HFFc6 (cell line): Measurements from ENCODE around the gene CAMSAP3. TPM values are rescaled to one million over a fixed set of nuclear protein-coding genes. Genes with fewer than 3 reads are reported as not detected.

ENCODE experiments used
- DNase-seq: peaks from one replicate; pipeline ENCODE4 v3.0.0-alpha.2; 2018
- H3K27ac Mint-ChIP-seq: 2 replicates; pipeline ENCODE4 v1.8.0; 2020; ENCODE audit warnings: mild to moderate bottlenecking, mixed read lengths
- H3K27me3 Mint-ChIP-seq: 2 replicates; pipeline ENCODE4 v1.8.0; 2021; ENCODE audit warnings: mild to moderate bottlenecking, moderate library complexity, mixed read lengths; ENCODE audit not compliant: insufficient read depth
- H3K36me3 Mint-ChIP-seq: 2 replicates; pipeline ENCODE4 v1.8.0; 2021; ENCODE audit warnings: low read depth, mixed read lengths
- H3K4me1 Mint-ChIP-seq: 2 replicates; pipeline ENCODE4 v1.8.0; 2020; ENCODE audit warnings: low read depth, mixed read lengths
- H3K4me3 Mint-ChIP-seq: 2 replicates; pipeline ENCODE4 v1.8.0; 2020; ENCODE audit warnings: mild to moderate bottlenecking, moderate library complexity, mixed read lengths
- H3K9me3 Mint-ChIP-seq: 2 replicates; pipeline ENCODE4 v1.8.0; 2020; ENCODE audit warnings: mild to moderate bottlenecking, mixed read lengths
- total RNA-seq, 6 experiments: library from RNA; stranded (reverse); fragmentation: NEBNext Ultra II Directional; extraction: Animal tissue kit (Norgen Biotek cat#: 25700); gene quantifications; 2 replicates in 1 of 6; 3 replicates in 5 of 6; pipeline ENCODE4 v1.2.3, GENCODE V29; 2021
- TF ChIP-seq, protein P1 (sequence below): fragments of 200-600 bp; sonication (generic); IDR thresholded peaks from 2 replicates; pipeline ENCODE4 v1.5.0; 2021; ENCODE audit warnings: antibody characterized with exemption, mild to moderate bottlenecking

The CAMSAP3 gene
- total RNA-seq, 6 experiments from 2014 or later, result not detected

DNA sequence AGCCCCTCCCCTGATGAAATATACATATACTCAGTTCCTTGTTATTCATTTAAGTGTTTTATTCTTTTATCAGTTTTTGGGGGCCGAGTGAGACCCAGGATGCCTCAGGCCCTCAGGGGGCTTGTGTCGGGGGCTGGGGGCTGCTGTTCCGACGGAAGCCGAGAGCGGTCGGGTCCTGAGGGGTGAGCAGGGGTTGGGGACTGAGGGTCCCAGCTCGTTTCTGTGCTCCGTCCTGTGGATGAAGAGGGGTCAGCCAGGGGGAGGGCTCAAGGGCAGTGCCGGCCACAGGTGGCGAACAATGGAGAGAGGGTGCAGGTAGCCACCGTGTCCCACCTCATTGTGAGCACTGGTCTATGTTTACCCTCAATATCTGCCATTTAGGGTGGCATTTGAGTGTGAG, 35.9 kb downstream of the CAMSAP3 start:
- no peak overlapping the region for H3K27ac Mint-ChIP-seq
- TF ChIP-seq, protein P1, sequence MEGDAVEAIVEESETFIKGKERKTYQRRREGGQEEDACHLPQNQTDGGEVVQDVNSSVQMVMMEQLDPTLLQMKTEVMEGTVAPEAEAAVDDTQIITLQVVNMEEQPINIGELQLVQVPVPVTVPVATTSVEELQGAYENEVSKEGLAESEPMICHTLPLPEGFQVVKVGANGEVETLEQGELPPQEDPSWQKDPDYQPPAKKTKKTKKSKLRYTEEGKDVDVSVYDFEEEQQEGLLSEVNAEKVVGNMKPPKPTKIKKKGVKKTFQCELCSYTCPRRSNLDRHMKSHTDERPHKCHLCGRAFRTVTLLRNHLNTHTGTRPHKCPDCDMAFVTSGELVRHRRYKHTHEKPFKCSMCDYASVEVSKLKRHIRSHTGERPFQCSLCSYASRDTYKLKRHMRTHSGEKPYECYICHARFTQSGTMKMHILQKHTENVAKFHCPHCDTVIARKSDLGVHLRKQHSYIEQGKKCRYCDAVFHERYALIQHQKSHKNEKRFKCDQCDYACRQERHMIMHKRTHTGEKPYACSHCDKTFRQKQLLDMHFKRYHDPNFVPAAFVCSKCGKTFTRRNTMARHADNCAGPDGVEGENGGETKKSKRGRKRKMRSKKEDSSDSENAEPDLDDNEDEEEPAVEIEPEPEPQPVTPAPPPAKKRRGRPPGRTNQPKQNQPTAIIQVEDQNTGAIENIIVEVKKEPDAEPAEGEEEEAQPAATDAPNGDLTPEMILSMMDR, result no peak

DNA sequence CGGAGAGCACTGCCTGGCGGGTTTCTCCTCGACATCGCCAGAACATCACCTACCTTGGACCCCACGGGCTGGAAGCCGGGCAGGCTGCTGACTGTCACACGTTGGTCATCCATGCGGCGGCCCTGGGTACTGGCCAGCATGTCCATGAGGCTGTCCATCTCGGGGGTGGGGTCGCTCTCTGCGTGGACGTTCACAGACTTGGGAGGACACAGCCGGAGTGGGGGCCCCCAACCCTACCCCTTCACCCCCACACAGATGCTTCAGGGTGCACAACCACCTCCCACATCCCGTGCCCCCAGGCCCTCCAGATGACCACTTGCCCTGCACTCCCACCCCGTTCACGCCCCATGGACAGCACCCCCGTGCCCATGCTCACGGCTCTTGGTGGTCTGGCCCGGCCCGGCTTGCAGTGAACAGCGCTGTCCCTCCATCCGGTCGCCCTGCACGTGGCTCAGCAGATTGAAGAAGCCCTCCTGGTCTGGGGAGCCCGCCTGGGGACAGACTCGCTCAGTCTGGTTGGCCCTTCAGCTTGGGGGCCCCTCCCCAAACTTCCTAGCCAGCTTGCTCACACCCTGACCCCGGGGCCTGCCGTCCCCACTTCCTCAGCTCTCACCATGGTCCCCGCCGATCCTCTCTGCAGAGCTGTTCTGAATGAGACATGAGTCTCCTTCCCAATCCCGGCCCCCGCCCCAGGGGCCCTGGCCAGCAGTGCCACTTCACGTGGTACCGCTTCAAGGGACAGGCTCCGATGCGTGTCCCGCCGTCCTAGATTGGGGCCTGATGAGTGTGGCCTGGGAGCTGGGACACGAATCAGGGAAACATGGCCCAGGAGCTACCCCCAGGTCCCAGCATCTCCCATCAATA, 36.9 kb downstream of the CAMSAP3 start:
- Mint-ChIP-seq H3K4me3 (no peak overlapping the region), H3K9me3 (no peaks in the 10 kb centered on the region), H3K4me1 (peaks cover 26% of the 10 kb centered on the region), H3K27me3 (no peaks in the 10 kb centered on the region; the same call in none of the 2 replicates), H3K36me3 (peaks cover 5% of the 10 kb centered on the region; the same call in 1 of the 2 replicates), H3K27ac (no peak overlapping the region)
- DNase-seq, result no peak
- TF ChIP-seq, protein P1, result no peak

More for the DNA sequence above, 35.9 kb downstream of the CAMSAP3 start:
- no peak for DNase-seq
- H3K27me3 Mint-ChIP-seq, result no peaks in the 10 kb centered on the region; the same call in none of the 2 replicates
- H3K4me1 Mint-ChIP-seq, result peaks cover 26% of the 10 kb centered on the region
- no peak overlapping the region for H3K4me3 Mint-ChIP-seq
- peaks cover 10% of the 10 kb centered on the region for H3K36me3 Mint-ChIP-seq
- no peaks in the 10 kb centered on the region for H3K9me3 Mint-ChIP-seq

DNA sequence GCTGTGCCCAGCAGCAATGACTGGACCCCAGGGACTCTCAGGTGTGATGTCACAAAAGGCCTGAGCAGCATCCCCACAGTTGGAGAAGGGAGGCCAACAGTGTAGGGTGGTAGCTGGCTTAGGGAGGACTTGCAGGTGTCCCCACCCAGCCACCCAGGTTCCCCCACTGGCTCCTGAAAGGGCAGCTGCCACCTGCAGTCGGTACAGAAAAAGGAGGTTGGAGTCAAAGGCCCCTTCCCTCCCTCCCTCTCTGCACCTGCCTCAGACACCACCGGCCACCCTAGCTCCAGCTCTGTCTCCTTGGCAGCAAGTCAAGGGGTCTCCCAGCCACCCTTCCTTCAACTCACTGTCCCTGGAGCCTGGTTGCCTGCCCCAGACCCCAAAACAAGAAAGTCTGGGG, 38.0 kb downstream of the CAMSAP3 start, which contains the start of gene PCP2:
TSS of gene PCP2 (minus strand) at position 22 of the 400 bp plus-strand sequence. CDS start 262 bp downstream, outside the sequence.
- Mint-ChIP-seq H3K27ac (no peak within 1 kb of the TSS), H3K4me1 (peaks cover 19% of the 10 kb centered on the region), H3K36me3 (peaks cover 5% of the 10 kb centered on the region; the same call in 1 of the 2 replicates), H3K4me3 (no peak within 1 kb of the TSS), H3K27me3 (peaks cover 4% of the 10 kb centered on the region), H3K9me3 (no peaks in the 10 kb centered on the region)
- DNase-seq, result no peak
- TF ChIP-seq, protein P1, result no peak

DNA sequence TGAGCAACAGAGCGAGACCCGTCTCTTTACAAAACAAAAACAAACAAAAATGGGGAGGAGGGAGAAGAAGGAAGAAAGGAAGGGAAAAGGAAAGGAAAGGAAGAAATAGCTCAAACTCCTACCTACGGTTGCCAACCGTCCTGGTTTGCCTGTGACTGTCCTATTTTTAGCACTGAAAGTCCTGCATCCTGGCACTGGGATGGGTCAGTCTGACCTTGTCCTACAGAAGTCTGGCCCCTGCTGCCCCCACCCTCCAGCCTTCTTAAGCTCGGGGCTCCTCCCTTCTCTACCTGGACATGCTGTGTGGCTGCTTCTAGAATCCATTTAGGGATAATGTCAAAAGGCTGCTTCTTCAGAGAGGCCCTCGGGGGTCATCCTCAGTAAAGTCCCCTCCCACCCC, 40.0 kb downstream of the CAMSAP3 start:
- no peak overlapping the region for H3K27ac Mint-ChIP-seq

DNA sequence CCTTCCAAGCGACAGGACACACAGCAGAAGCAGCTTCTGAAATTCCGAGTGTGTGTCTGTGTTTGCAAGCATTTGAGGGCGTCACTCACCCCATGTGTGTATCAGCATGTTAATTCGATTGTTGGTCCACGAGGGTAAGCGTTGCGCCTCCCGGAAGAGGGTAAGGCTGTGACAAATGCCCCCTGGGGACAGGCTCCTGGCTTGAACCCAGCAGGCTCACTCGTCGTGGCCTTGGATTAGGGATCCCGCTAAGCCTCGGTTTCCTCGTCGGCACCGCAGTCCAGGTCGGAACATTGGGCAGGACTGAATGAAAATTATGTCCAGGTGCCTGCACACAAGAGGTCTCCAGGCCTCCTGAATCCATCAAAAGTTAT, 40.6 kb downstream of the CAMSAP3 start:
- no peaks in the 10 kb centered on the region for H3K4me1 Mint-ChIP-seq

More for the DNA sequence above, 40.0 kb downstream of the CAMSAP3 start:
- no peak overlapping the region for H3K4me3 Mint-ChIP-seq
- H3K27me3 Mint-ChIP-seq, result peaks cover 4% of the 10 kb centered on the region
- no peaks in the 10 kb centered on the region for H3K36me3 Mint-ChIP-seq
- peaks cover 4% of the 10 kb centered on the region; the same call in 1 of the 2 replicates for H3K9me3 Mint-ChIP-seq
- peaks cover 3% of the 10 kb centered on the region for H3K4me1 Mint-ChIP-seq
- DNase-seq, result no peak
- TF ChIP-seq, protein P1, result no peak

More for the DNA sequence above, 40.6 kb downstream of the CAMSAP3 start:
- peaks cover 4% of the 10 kb centered on the region; the same call in 1 of the 2 replicates for H3K9me3 Mint-ChIP-seq
- H3K27ac Mint-ChIP-seq, result no peak overlapping the region
- no peak for DNase-seq
- H3K27me3 Mint-ChIP-seq, result peaks cover 4% of the 10 kb centered on the region
- no peak overlapping the region for H3K4me3 Mint-ChIP-seq
- no peaks in the 10 kb centered on the region for H3K36me3 Mint-ChIP-seq
- TF ChIP-seq, protein P1, result no peak
